ENCODE data around the gene IGFALS. TPM values are rescaled to one million over a fixed set of nuclear protein-coding genes. Genes with fewer than 3 reads are reported as not detected.

Gene IGFALS
- total RNA-seq, 3 donors from 2014 or later: 0.51 to 1.9 (median 1.8) TPM

- no peaks in the 10 kb centered on the region for H3K4me1 ChIP-seq (ENCODE audit: low read depth)
- TF ChIP-seq CTCF (IDR thresholded peaks at IDR 0.05): no peak
- intact Hi-C loops (cut with DNase I, micrococcal nuclease): no loop called here
- no peak for DNase-seq
- no peak for ATAC-seq
- peaks cover 10% of the 10 kb centered on the region for H3K36me3 ChIP-seq (ENCODE audit: low read depth)
- H3K4me3 ChIP-seq: no peak overlapping the region
- no peaks in the 10 kb centered on the region for H3K9me3 ChIP-seq
Observed at GRCh38 chr16:1819611-1820010, 26.1 kb upstream of the IGFALS start.

- no peak for ATAC-seq
- intact Hi-C loops (cut with DNase I, micrococcal nuclease): no loop called here
- no peak for TF ChIP-seq CTCF (IDR thresholded peaks at IDR 0.05)
- Histone ChIP-seq H3K36me3 (ENCODE audit: low read depth) (peaks cover 10% of the 10 kb centered on the region), H3K4me3 (no peak overlapping the region), H3K4me1 (ENCODE audit: low read depth) (no peaks in the 10 kb centered on the region), H3K9me3 (no peaks in the 10 kb centered on the region)
- DNase-seq: no peak
Observed at GRCh38 chr16:1818873-1819525, 25.5 kb upstream of the IGFALS start.

- TF ChIP-seq CTCF (IDR thresholded peaks at IDR 0.05): no peak
- Histone ChIP-seq H3K9me3 (no peaks in the 10 kb centered on the region), H3K4me1 (ENCODE audit: low read depth) (no peaks in the 10 kb centered on the region), H3K4me3 (no peak overlapping the region), H3K36me3 (ENCODE audit: low read depth) (peaks cover 10% of the 10 kb centered on the region)
- no peak for ATAC-seq
- intact Hi-C loops (cut with DNase I, micrococcal nuclease): no loop called here
- DNase-seq: no peak
Observed at GRCh38 chr16:1818204-1818872, 24.8 kb upstream of the IGFALS start.

GRCh38 chr16:1817716-1818115, 24.2 kb upstream of the IGFALS start:
- no peaks in the 10 kb centered on the region for H3K4me1 ChIP-seq (ENCODE audit: low read depth)
- H3K9me3 ChIP-seq: no peaks in the 10 kb centered on the region
- ATAC-seq (no peak), DNase-seq (no peak)
- H3K4me3 ChIP-seq: no peak overlapping the region
- H3K36me3 ChIP-seq (ENCODE audit: low read depth): peaks cover 10% of the 10 kb centered on the region
- intact Hi-C loops (cut with DNase I, micrococcal nuclease): no loop called here
- TF ChIP-seq CTCF (IDR thresholded peaks at IDR 0.05): no peak

GRCh38 chr16:1817276-1817589, 23.7 kb upstream of the IGFALS start:
- DNase-seq (no peak), ATAC-seq (no peak)
- intact Hi-C loops (cut with DNase I, micrococcal nuclease): no loop called here
- no peak overlapping the region for H3K4me3 ChIP-seq
- peaks cover 6% of the 10 kb centered on the region for H3K36me3 ChIP-seq (ENCODE audit: low read depth)
- H3K9me3 ChIP-seq: no peaks in the 10 kb centered on the region
- no peak for TF ChIP-seq CTCF (IDR thresholded peaks at IDR 0.05)
- H3K4me1 ChIP-seq (ENCODE audit: low read depth): no peaks in the 10 kb centered on the region
